Left ventricle myocardium inferior (tissue), 1 donor: ENCODE data around the gene MYG1. TPM values are rescaled to one million over a fixed set of nuclear protein-coding genes. Genes with fewer than 3 reads are reported as not detected.

ENCODE experiments used
- DNase-seq: peaks from one replicate; pipeline ENCODE4 v3.0.0-alpha.2; 2020
- H3K27ac ChIP-seq: fragments of 200-600 bp; replicated peaks from 2 replicates; pipeline ENCODE4 v1.8.0; 2021
- H3K27me3 ChIP-seq: fragments of 200-600 bp; 2 replicates; pipeline ENCODE4 v1.8.0; 2021; ENCODE audit warnings: low read depth
- H3K36me3 ChIP-seq: fragments of 200-600 bp; 2 replicates; pipeline ENCODE4 v1.8.0; 2021
- H3K4me1 ChIP-seq: fragments of 200-600 bp; 2 replicates; pipeline ENCODE4 v1.8.0; 2021
- H3K4me3 ChIP-seq: fragments of 200-600 bp; 2 replicates; pipeline ENCODE4 v1.8.0; 2021; ENCODE audit warnings: mild to moderate bottlenecking, moderate library complexity
- H3K9me3 ChIP-seq: fragments of 200-600 bp; replicated peaks from 2 replicates; pipeline ENCODE4 v1.8.0; 2021
- intact Hi-C: fragments of 100-400 bp; cut with micrococcal nuclease; formaldehyde crosslinking; loops from one replicate; pipeline ENCODE4 v1.11.0; 2022
- total RNA-seq: library from RNA; stranded (reverse); fragmentation: NEBNext Ultra II Directional; extraction: Animal tissue kit (Norgen Biotek cat#: 25700); gene quantifications from one replicate; pipeline ENCODE4 v1.2.1, GENCODE V29; 2021
- TF ChIP-seq, protein P1 (sequence below): fragments of 200-600 bp; IDR thresholded peaks from 2 replicates; pipeline ENCODE4 v1.8.0; 2021; ENCODE audit warnings: antibody characterized with exemption, mild to moderate bottlenecking, borderline replicate concordance
- donor health status: DM: no; HTN: yes; CAD: no; lungs with severe emphysema.

Gene MYG1
- total RNA-seq, 1 donor from 2014 or later, result 34.8 TPM

DNA sequence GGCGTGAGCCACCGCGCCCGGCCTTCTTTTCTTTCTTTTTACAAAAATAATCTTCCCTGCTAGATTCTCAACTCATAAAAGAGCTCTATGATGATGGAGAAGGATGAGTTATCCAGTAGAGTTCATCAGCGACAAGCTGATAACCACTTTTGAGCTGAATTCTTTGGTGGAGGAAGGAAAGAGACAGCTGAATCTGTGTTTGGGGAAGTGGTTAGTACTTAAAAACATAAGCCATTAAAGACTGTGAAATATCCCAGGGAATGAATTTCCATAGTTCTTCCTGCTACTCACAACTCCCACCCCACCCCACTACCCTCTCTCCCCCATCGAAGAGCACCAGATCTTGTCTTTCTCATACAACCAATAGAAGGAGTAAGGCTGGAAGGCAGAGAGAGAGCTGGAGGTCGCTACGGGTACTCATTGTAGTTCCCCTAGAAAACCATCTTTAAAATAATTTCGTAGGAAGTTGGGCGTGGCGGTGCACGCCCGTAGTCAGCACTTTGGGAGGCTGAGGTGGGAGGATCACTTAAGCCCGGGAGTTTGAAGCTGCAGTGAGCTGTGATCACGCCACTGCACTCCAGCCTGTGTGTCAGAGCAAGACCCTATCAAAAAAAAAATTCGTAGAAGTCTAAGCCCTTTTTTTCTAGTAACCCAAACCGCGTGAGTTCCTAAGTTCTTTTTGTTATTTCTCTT lies 32.0 kb upstream of the MYG1 start:
- TF ChIP-seq, protein P1, sequence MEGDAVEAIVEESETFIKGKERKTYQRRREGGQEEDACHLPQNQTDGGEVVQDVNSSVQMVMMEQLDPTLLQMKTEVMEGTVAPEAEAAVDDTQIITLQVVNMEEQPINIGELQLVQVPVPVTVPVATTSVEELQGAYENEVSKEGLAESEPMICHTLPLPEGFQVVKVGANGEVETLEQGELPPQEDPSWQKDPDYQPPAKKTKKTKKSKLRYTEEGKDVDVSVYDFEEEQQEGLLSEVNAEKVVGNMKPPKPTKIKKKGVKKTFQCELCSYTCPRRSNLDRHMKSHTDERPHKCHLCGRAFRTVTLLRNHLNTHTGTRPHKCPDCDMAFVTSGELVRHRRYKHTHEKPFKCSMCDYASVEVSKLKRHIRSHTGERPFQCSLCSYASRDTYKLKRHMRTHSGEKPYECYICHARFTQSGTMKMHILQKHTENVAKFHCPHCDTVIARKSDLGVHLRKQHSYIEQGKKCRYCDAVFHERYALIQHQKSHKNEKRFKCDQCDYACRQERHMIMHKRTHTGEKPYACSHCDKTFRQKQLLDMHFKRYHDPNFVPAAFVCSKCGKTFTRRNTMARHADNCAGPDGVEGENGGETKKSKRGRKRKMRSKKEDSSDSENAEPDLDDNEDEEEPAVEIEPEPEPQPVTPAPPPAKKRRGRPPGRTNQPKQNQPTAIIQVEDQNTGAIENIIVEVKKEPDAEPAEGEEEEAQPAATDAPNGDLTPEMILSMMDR, result no peak
- peaks cover 15% of the 10 kb centered on the region for H3K4me1 ChIP-seq
- peak overlapping the region; percentile 59 for H3K27ac ChIP-seq
- H3K9me3 ChIP-seq, result no peaks in the 10 kb centered on the region
- DNase-seq, result no peak
- intact Hi-C loops, result no loop called here
- H3K4me3 ChIP-seq, result peak overlapping the region; percentile 77
- H3K27me3 ChIP-seq, result no peaks in the 10 kb centered on the region
- no peaks in the 10 kb centered on the region for H3K36me3 ChIP-seq

DNA sequence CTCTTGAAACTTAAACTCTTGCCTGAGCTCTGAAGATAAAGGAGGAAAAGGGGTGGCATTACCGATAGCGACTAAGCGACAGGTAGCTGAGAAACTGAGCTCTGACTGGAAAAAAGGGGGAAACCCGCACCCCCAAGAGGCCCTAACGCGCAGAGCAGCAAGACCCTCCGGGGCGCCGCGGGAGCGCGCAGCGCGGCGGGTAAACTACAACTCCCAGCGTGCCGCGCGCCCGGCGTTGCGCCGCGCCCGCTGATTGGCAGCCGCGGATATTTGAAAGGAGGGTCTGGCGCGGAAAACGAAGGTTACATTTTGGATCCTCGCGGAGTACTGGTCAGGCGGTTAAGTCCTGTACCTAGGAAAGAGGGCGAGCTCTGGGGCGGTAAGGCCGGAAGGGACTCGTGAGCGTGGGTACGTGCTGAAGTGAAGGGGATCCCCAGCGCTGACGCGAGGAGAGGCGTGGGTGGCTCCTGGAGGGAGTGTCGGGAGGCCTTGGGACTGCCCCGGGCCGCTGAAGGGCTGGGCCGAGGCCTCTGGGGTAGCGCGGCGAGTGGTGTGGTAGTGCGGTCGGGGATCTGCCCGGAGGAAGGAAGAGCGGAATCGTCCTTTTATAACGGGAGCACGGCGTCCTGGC lies 31.4 kb upstream of the MYG1 start, which contains the start of gene ESPL1:
ESPL1 (plus strand) TSS at position 301 of the 631 bp plus-strand sequence. CDS start 468 bp downstream, outside the sequence.
- peak within 1 kb of the TSS; percentile 59 for H3K27ac ChIP-seq
- intact Hi-C loops, result no loop called here
- peaks cover 15% of the 10 kb centered on the region for H3K4me1 ChIP-seq
- peak; percentile 69 for DNase-seq
- no peaks in the 10 kb centered on the region for H3K27me3 ChIP-seq
- TF ChIP-seq, protein P1, result peak; percentile 58
- no peaks in the 10 kb centered on the region for H3K9me3 ChIP-seq
- H3K36me3 ChIP-seq, result no peaks in the 10 kb centered on the region
- peak within 1 kb of the TSS; percentile 77 for H3K4me3 ChIP-seq

DNA sequence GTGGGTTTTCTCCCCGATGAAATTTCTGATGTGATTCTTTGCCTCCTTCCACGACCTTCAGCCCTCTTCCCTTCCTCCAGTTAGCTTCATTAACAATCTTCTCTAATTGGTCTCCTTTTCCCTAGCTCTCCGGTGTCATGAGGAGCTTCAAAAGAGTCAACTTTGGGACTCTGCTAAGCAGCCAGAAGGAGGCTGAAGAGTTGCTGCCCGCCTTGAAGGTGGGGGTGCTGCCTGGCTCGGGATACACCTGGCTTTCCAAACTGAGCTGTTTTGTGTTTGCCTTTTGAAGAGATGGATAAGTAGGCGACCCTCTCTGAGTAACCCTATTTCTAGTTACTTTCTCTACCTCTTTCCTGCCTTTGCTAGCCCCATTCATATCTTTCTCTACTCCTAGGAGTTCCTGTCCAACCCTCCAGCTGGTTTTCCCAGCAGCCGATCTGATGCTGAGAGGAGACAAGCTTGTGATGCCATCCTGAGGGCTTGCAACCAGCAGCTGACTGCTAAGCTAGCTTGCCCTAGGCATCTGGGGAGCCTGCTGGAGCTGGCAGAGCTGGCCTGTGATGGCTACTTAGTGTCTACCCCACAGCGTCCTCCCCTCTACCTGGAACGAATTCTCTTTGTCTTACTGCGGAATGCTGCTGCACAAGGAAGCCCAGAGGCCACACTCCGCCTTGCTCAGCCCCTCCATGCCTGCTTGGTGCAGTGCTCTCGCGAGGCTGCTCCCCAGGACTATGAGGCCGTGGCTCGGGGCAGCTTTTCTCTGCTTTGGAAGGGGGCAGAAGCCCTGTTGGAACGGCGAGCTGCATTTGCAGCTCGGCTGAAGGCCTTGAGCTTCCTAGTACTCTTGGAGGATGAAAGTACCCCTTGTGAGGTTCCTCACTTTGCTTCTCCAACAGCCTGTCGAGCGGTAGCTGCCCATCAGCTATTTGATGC lies 30.6 kb upstream of the MYG1 start:
- H3K27me3 ChIP-seq, result no peaks in the 10 kb centered on the region
- TF ChIP-seq, protein P1, result no peak
- no peak for DNase-seq
- peak overlapping the region; percentile 77 for H3K4me3 ChIP-seq
- H3K27ac ChIP-seq, result peak overlapping the region; percentile 59
- no peaks in the 10 kb centered on the region for H3K9me3 ChIP-seq
- H3K4me1 ChIP-seq, result peaks cover 15% of the 10 kb centered on the region
- no peaks in the 10 kb centered on the region for H3K36me3 ChIP-seq
- intact Hi-C loops, result no loop called here

DNA sequence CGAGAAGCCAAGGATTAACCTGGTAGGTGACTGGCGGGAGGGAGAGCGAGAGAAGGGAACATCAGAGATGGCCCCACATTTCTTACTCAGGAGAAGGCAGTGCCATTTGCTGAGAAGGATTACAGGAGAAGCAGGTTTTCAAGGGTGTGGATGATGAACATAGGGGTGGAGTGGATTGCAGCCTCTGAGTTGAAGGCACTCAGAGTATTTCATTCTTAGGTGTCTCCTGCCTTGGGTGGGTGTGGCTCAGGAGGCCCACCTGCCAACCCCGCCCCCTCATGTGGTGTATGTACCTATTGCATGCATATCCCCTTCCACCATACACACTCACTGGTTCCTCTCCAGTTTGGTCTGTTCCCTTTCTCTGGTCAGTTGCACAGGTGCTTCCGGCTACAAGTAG lies 25.1 kb upstream of the MYG1 start:
- Histone ChIP-seq H3K4me3 (no peak overlapping the region), H3K27ac (no peak overlapping the region), H3K9me3 (no peaks in the 10 kb centered on the region), H3K36me3 (no peaks in the 10 kb centered on the region), H3K4me1 (no peaks in the 10 kb centered on the region), H3K27me3 (no peaks in the 10 kb centered on the region)
- TF ChIP-seq, protein P1, result no peak
- intact Hi-C loops, result no loop called here
- no peak for DNase-seq

DNA sequence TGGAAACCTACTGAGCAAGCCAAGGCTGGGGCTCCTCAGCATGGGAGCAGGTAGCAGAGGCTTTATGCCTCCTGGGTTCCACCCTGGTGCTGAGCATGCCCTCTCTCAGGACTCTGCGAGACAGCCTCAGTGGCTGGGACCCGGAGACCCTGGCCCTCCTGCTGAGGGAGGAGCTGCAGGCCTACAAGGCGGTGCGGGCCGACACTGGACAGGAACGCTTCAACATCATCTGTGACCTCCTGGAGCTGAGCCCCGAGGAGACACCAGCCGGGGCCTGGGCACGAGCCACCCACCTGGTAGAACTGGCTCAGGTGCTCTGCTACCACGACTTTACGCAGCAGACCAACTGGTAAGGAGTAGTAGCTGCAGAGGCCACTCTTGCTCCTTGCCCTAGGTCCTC lies 23.0 kb upstream of the MYG1 start:
- no peaks in the 10 kb centered on the region for H3K4me1 ChIP-seq
- no peaks in the 10 kb centered on the region for H3K36me3 ChIP-seq

More for the DNA sequence above, 23.0 kb upstream of the MYG1 start:
- no peaks in the 10 kb centered on the region for H3K27me3 ChIP-seq
- intact Hi-C loops, result no loop called here
- TF ChIP-seq, protein P1, result no peak
- no peak overlapping the region for H3K4me3 ChIP-seq
- H3K9me3 ChIP-seq, result no peaks in the 10 kb centered on the region
- DNase-seq, result no peak
- H3K27ac ChIP-seq, result no peak overlapping the region
